SK-N-SH (cell line): ENCODE data around the gene PDGFA. TPM values are rescaled to one million over a fixed set of nuclear protein-coding genes. Genes with fewer than 3 reads are reported as not detected.

Experiments used
- CTCF ChIA-PET: fragments of 300-600, 350-600 bp; formaldehyde crosslinking; extraction: SDS; loops from one replicate; lab custom pipeline; 2021; lab: Yijun Ruan, JAX
- POLR2A ChIA-PET: fragments of 350-600 bp; sonication (Branson Sonifier 250); formaldehyde crosslinking; extraction: SDS; loops from one replicate; lab custom pipeline; 2020; ENCODE audit warnings: antibody characterized with exemption, inconsistent platforms; lab: Yijun Ruan, JAX
- DNase-seq: peaks from one replicate; pipeline ENCODE4 v3.0.0; 2012
- H2AFZ ChIP-seq: fragments of 200-600 bp; sonication (generic); 2 replicates; pipeline ENCODE4 v1.8.1; 2016; ENCODE audit warnings: antibody characterized with exemption, mild to moderate bottlenecking, low read depth
- H3F3A ChIP-seq: fragments of 200-600 bp; sonication (generic); replicated peaks from 2 replicates; pipeline ENCODE3; 2016; ENCODE audit warnings: antibody characterized with exemption, mild to moderate bottlenecking; ENCODE audit not compliant: insufficient read depth
- H3K27ac ChIP-seq, 2 experiments: fragments of 200-500 bp in 1 of 2; fragments of 200-600 bp in 1 of 2; sonication (Bioruptor generic) in 1 of 2; sonication (generic), shearing (Covaris generic) in 1 of 2; 2 replicates each; pipeline versions ENCODE4 v1.5.1 to v1.6.1; 2014 to 2016; ENCODE audit warnings: low read depth in 2 of 2, inconsistent platforms in 1 of 2, low read length in 1 of 2, mild to moderate bottlenecking in 1 of 2, mixed read lengths in 1 of 2
- H3K27me3 ChIP-seq: fragments of 200-600 bp; sonication (generic), shearing (Covaris generic); 2 replicates; pipeline ENCODE4 v1.6.1; 2016; ENCODE audit warnings: mixed run types; ENCODE audit not compliant: insufficient read depth
- H3K36me3 ChIP-seq, 2 experiments: fragments of 200-500 bp in 1 of 2; fragments of 200-600 bp in 1 of 2; sonication (Bioruptor generic) in 1 of 2; sonication (generic) in 1 of 2; replicated peaks in 1 of 2; 2 replicates each; pipeline versions ENCODE3 to v1.5.1; 2014 to 2016; ENCODE audit warnings: low read length in 1 of 2, mild to moderate bottlenecking in 1 of 2; ENCODE audit not compliant: insufficient read depth in 2 of 2, control insufficient read depth in 1 of 2
- H3K4me1 ChIP-seq, 2 experiments: fragments of 200-500 bp in 1 of 2; fragments of 200-600 bp in 1 of 2; sonication (Bioruptor generic) in 1 of 2; sonication (generic), shearing (Covaris generic) in 1 of 2; 2 replicates each; pipeline versions ENCODE4 v1.5.1 to v1.6.1; 2014 to 2016; ENCODE audit warnings: low read depth in 1 of 2, low read length in 1 of 2, mixed run types in 1 of 2; ENCODE audit not compliant: insufficient read depth in 2 of 2, control insufficient read depth in 1 of 2
- H3K4me2 ChIP-seq: fragments of 200-600 bp; sonication (generic), shearing (Covaris generic); 2 replicates; pipeline ENCODE4 v1.6.1; 2017; ENCODE audit warnings: mixed run types
- H3K4me3 ChIP-seq, 2 experiments: fragments of 200-500 bp in 1 of 2; fragments of 200-600 bp in 1 of 2; sonication (Bioruptor generic) in 1 of 2; sonication (generic), shearing (Covaris generic) in 1 of 2; 2 replicates each; pipeline versions ENCODE4 v1.5.1 to v1.8.1; 2014 to 2016; ENCODE audit warnings: low read depth in 2 of 2, inconsistent platforms in 1 of 2, low read length in 1 of 2, mild to moderate bottlenecking in 1 of 2, mixed read lengths in 1 of 2, moderate library complexity in 1 of 2
- H3K79me2 ChIP-seq: fragments of 200-600 bp; sonication (generic); 2 replicates; pipeline ENCODE4 v1.8.1; 2017; ENCODE audit warnings: mild to moderate bottlenecking; ENCODE audit not compliant: insufficient read depth
- H3K9ac ChIP-seq: fragments of 200-600 bp; sonication (generic); 2 replicates; pipeline ENCODE4 v1.6.1; 2017; ENCODE audit warnings: mixed run types
- H3K9me2 ChIP-seq: fragments of 200-600 bp; sonication (generic); 2 replicates; pipeline ENCODE4 v1.6.1; 2017; ENCODE audit warnings: mixed run types
- H3K9me3 ChIP-seq: fragments of 200-600 bp; sonication (generic); 2 replicates; pipeline ENCODE4 v1.6.1; 2017; ENCODE audit warnings: mixed run types, mild to moderate bottlenecking, moderate library complexity
- H4K20me1 ChIP-seq: fragments of 200-600 bp; sonication (generic); 2 replicates; pipeline ENCODE4 v1.6.1; 2017; ENCODE audit warnings: mild to moderate bottlenecking, mixed run types; ENCODE audit not compliant: insufficient read depth
- CHD2 ChIP-seq: fragments of 150-350 bp; IDR thresholded peaks from 2 replicates; pipeline ENCODE4 v1.6.1; 2018; ENCODE audit warnings: low read length; ENCODE audit not compliant: partially characterized antibody
- CTCF ChIP-seq: fragments of 200-600 bp; sonication (generic); IDR thresholded peaks from 2 replicates; pipeline ENCODE4 v1.6.1; 2017; ENCODE audit warnings: antibody characterized with exemption, mild to moderate bottlenecking, moderate library complexity
- EP300 ChIP-seq, 2 experiments: IDR thresholded peaks; 2 replicates each; pipeline versions ENCODE4 v1.4.0 to v1.6.1; 2012; ENCODE audit warnings: borderline replicate concordance in 1 of 2, low read depth in 1 of 2, low read length in 1 of 2
- FOSL2 ChIP-seq: IDR thresholded peaks from 2 replicates; pipeline ENCODE4 v1.4.0; 2012; ENCODE audit warnings: low read depth, mild to moderate bottlenecking, moderate library complexity, borderline replicate concordance
- GATA2 ChIP-seq: sonication (generic); formaldehyde crosslinking; IDR thresholded peaks from 2 replicates; pipeline ENCODE4 v1.5.0; 2020; ENCODE audit warnings: mild to moderate bottlenecking, missing genetic modification reagents
- MEF2A ChIP-seq: IDR thresholded peaks from 2 replicates; pipeline ENCODE4 v1.4.0; 2012; ENCODE audit warnings: low read depth, borderline replicate concordance
- MXI1 ChIP-seq: IDR thresholded peaks from 2 replicates; pipeline ENCODE4 v1.6.1; 2012; ENCODE audit warnings: mild to moderate bottlenecking, low read depth, low read length, improper control_type of control experiment
- NFIC ChIP-seq: IDR thresholded peaks from 2 replicates; pipeline ENCODE4 v1.4.0; 2012; ENCODE audit warnings: borderline replicate concordance
- NRF1 ChIP-seq: IDR thresholded peaks from 2 replicates; pipeline ENCODE4 v1.6.1; 2012; ENCODE audit warnings: low read depth, mild to moderate bottlenecking, low read length
- RCOR1 ChIP-seq: fragments of 150-350 bp; IDR thresholded peaks from 2 replicates; pipeline ENCODE4 v1.6.1; 2017; ENCODE audit warnings: antibody characterized with exemption, low read length
- SIN3A ChIP-seq: IDR thresholded peaks from 2 replicates; pipeline ENCODE4 v1.6.1; 2012; ENCODE audit warnings: low read depth, mild to moderate bottlenecking, low read length, moderate library complexity, borderline replicate concordance
- TAF1 ChIP-seq: IDR thresholded peaks from 2 replicates; pipeline ENCODE4 v1.6.1; 2012; ENCODE audit warnings: low read depth, mild to moderate bottlenecking, low read length, moderate library complexity, borderline replicate concordance
- TEAD4 ChIP-seq: IDR thresholded peaks from 2 replicates; pipeline ENCODE4 v1.4.0; 2012; ENCODE audit warnings: mild to moderate bottlenecking, borderline replicate concordance; ENCODE audit not compliant: insufficient read depth
- WGBS: methylation state at CpG from one replicate; pipeline ENCODE4 v1.1.6; 2017; ENCODE audit warnings: low lambda C conversion rate; 5-methylcytosine and 5-hydroxymethylcytosine counted together
- polyA plus RNA-seq, 3 experiments: library from polyadenylated mRNA; depleted of rRNA; stranded (reverse); fragments of >200 nt; gene quantifications; 2 replicates each; pipeline ENCODE4 v1.2.3, GENCODE V29; 2012
- TF ChIP-seq, protein P1 (sequence below): IDR thresholded peaks from 2 replicates; pipeline ENCODE4 v1.4.0; 2012; ENCODE audit warnings: low read depth

Gene PDGFA
- polyA plus RNA-seq, 1 of the 3 experiments (the other 2 are of a cell fraction): 18.9 TPM

- H3K4me1 ChIP-seq: peaks cover 0 to 5% of the 10 kb centered on the region in 2 experiments; a peak in 2 of 4 replicates
- no peaks in the 10 kb centered on the region for H3K9me3 ChIP-seq
- no peak overlapping the region for H3K4me2 ChIP-seq
- no peaks in the 10 kb centered on the region for H3K9me2 ChIP-seq
- H3K4me3 ChIP-seq: no peak overlapping the region
- TF ChIP-seq CTCF (no peak), NFIC (no peak), TAF1 (no peak), GATA2 (CRISPR knock-in tag) (no peak), RCOR1 (no peak), FOSL2 (no peak), MEF2A (no peak), NRF1 (no peak), CHD2 (no peak), TEAD4 (no peak), SIN3A (no peak), MXI1 (no peak), EP300 (IDR thresholded peaks at IDR 0.05; ENCODE audit: borderline replicate concordance in 1 of 2, low read depth in 1 of 2, low read length in 1 of 2) (no peak)
- TF ChIP-seq, protein P1, sequence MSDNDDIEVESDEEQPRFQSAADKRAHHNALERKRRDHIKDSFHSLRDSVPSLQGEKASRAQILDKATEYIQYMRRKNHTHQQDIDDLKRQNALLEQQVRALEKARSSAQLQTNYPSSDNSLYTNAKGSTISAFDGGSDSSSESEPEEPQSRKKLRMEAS: no peak
- ChIA-PET POLR2A (no interaction called here), CTCF (interaction anchor here (1.2 kb wide), 1 partner anchor 10 kb away, joined by 3 read pairs; no protein-coding TSS in a partner anchor)
- no peak overlapping the region for H2AFZ ChIP-seq
- 91% methylated on average over 36 of the region's 49 CpGs for WGBS
- H3K9ac ChIP-seq: no peak overlapping the region
- no peaks in the 10 kb centered on the region for H4K20me1 ChIP-seq
- no peak overlapping the region for H3K27ac ChIP-seq
- no peaks in the 10 kb centered on the region for H3K27me3 ChIP-seq
- no peaks in the 10 kb centered on the region for H3K79me2 ChIP-seq
- H3K36me3 ChIP-seq: no peaks in the 10 kb centered on the region
- no peaks in the 10 kb centered on the region for H3F3A ChIP-seq
- DNase-seq: no peak
These were observed 57.2 kb downstream of the PDGFA start for GRCh38 chr7:462173-463103.
